Stimulated activated CD4-positive, alpha-beta T cell treated with anti-CD3 and anti-CD28 coated beads, Interleukin-12 subunit alpha, Interleukin-12 subunit beta, amount 100 ng/mL, for 48 hours (primary cell): ENCODE measurements around the gene HDAC4.

Source experiments
- DNase-seq, 3 donors: peaks; one replicate each; pipeline ENCODE4 v3.0.0-alpha.2; 2020; ENCODE audit warnings: low read depth in 2 of 3, low spot score in 1 of 3

The HDAC4 gene

GRCh38 chr2:239241431-239241960 is 159.3 kb downstream of the HDAC4 start:
- no peak for DNase-seq

GRCh38 chr2:239240414-239240881 is 160.4 kb downstream of the HDAC4 start:
- no peak for DNase-seq

GRCh38 chr2:239239607-239240413 is 161.0 kb downstream of the HDAC4 start:
- no peak for DNase-seq

DNA sequence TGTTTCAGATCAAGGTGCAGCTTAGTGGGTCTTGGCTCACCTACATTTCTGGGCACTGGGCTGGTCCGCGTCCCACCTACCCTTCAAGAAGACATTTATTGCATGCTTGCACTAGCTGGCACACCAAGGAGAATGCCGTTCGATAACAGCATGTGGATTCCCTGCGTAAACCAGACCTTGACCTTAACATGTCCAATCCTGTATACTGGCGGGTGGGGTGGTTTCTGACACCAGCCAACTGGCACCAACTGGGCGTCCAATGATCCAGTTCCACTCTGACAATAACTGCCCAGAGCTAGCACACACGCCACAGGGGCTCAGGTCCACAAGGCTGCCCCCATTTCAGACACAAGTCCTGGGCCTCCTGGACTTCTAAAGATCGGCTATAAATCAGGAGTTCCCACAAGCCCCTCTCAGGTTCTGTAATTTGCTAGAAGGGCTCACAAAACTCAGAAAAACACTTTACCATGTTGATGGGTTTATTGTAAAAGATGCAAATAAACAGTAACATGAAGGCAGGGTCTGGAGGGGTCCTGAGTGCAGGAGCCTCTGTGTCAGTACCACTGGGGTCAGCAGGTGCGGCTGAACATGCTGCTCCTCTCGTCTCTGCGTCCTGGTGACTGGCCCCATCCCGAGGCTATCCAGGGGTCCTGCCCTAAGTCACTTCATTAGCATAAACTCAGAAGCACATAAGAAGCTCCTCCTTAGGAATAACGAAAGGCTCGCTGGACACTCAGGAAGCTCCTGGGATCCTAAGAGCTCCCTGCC is 161.8 kb downstream of the HDAC4 start:
- no peak for DNase-seq

DNA sequence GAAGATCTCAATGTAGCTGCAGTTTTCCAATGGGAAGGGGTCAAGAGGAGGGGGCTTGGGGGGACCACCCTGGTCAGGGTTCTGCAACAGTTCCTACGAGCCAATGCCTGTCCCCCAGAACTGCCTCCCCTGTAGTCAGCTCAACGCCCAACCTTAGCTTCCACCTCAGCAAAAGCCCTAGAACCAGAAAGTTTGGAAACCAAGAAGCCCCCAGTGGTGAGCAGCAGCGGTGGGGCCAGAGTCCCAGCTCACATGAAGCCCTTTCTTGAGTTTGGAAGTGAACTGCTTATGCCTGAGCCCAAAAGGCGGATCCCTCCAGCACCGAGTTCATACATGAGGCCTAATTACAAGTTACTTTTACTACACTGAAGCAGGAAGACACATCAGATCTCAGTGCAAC is 162.4 kb downstream of the HDAC4 start:
- no peak for DNase-seq

- no peak for DNase-seq
These were observed 164.0 kb downstream of the HDAC4 start for GRCh38 chr2:239236808-239237205.

DNA sequence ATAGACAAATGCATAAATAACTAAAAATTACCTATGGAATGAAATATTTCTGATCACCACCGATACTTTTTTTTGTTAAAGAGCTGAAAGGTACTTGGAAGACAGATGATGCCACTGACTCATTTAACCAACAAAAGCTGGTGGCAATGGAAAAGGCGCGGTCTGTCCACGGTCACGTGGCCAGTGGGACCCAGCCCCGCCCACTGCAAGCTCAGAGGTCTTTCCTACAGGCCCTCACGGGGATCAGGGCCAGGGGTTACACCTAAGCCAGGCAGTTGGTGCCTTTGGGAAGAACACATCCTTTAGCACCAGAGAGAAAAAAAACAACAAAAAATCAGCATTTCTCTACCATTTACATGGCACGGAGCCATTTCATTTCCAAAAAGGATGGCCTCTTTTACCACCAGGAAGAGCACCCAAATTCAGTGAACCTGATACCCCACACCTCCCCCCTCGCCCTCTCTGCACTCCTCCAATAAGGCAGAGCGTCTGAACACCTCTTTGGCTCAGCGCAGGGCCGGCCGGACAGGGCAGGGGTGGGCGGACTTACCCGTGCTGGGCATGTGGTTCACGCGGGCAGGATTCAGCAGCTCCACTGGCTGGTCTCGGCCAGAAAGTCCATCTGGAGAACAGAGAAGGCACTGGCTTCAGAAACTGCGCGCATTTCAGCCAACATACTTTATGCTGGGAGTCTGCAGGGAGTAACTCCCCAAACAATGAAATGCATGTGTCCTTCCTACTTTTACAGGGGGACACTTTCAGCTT is 164.6 kb downstream of the HDAC4 start:
- no peak for DNase-seq

- no peak for DNase-seq
These were observed 165.5 kb downstream of the HDAC4 start for GRCh38 chr2:239235311-239235710.

DNA sequence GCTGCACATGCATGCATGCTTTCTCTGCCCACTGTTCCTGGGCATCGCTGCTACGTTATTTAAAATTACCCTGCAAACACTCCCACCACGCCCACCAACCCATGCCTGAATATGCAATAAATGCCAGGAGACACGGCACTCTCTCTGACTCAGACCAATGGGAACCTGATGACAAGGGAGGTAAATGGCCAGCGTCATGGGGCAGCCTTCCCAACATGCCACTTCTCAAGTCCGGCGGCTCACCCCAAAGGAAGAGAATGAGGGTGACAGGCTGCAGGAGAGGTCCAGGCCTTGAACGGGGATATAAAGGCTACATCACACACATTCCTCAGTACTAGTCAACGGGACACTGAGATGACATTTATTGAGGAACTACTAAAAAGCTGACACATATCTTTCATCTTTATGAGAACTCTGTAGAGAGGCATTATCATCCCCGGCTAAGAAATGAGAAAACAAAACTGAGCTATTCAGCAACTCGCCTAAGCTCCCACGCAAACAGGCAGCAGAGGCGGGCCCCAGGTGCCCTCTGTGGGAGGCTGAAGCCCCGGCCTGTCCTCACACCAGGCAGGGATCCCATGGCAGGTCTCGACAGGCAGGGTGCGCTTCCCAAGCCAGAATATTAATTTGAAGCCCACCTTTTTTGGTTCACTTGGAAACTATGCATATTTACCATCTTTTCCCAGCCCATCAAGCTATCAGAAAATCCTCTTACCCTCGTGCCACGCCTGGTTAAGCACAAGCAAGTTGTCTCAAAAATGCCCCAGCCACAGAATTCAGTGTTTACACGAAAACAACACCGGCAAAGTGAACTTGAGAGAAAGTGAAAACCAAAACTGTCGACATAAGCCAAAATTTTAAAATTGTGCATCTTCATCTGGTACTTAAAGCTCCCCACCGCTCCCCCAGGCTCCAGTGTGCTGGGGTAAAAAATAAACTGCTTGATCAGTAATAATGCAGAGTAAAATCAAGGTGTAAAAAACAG is 166.3 kb downstream of the HDAC4 start:
- DNase-seq: no peak

GRCh38 chr2:239233576-239233975 is 167.2 kb downstream of the HDAC4 start:
- no peak for DNase-seq

GRCh38 chr2:239232195-239232578 is 168.6 kb downstream of the HDAC4 start:
- no peak for DNase-seq

- DNase-seq: no peak
These were observed 169.3 kb downstream of the HDAC4 start for GRCh38 chr2:239231231-239232194.

GRCh38 chr2:239230318-239231052 is 170.3 kb downstream of the HDAC4 start:
- no peak for DNase-seq

DNA sequence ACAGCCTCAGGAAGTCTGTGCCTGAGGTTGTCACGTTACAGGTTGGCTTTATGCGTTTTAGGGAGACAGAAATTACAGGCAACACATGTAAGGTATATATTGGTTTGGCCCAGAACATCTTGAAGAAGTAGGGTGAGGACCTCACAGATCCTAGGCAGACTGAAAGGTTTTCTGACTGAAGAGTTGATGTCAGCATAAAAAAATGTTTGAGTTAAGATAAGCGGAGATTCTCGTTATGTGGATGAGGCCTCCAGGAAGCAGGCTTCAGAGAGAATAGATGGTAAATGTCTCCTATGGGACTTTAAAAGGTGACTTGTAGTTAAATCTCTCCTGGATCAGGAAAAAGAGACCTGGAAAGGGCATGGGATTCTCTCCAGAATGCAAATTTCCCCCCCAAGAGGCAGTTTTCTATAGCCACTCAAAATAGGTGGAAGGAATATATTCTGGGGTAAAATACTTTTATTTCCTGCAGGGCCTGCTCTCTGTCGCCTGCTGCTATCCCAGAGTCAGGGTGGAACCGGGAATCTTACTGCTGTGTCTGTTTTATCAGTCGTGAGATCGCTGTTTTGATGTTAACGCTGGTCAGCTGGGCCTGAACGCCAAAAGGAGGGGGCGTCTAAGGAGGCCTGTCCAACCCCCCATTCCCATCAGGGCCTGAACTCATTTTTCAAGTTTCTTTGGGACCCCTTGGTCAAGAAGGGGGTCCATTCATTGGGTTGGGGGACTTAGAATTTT is 171.1 kb downstream of the HDAC4 start:
- DNase-seq: no peak

DNA sequence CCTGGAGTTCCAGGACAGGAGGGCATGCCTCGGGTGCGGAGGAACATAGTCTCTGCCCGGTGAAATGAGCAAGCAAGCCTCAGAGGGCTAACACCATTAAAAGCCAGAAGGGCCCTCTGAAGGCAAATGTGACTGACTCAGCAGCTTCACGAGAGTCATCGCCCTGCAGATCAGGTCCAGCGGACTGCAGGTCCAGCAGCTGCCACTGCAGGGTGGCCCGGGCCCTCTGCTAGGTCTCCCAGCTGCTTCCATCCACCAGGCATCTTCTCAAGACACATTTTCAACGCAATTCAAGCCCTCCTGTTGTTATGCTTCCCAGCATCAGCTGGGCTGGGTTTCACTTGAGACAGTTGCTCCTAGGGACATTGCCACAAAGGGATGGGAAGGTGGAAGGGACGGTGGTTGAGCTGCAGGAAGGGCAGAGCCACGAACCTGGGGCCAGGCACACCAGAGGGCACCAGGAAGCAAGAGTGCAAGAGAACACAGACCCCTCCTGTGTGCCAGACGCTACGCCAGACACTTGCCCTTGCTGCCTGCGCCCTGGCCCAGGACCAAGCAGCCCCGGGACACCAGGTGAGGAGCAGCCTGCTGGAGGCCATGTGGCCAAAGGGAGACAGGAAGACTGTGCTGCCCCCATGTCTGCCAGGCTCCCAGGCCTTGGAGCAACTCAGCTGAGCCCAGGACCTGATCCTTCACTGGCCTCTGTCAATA is 173.0 kb downstream of the HDAC4 start:
- no peak for DNase-seq

GRCh38 chr2:239226677-239227581 is 173.9 kb downstream of the HDAC4 start:
- no peak for DNase-seq
